ENCODE measurements around the gene CENATAC. TPM values are rescaled to one million over a fixed set of nuclear protein-coding genes. Genes with fewer than 3 reads are reported as not detected.

The CENATAC gene
- total RNA-seq, 4 donors from 2014 or later: 77.3 to 158 (median 88.0) TPM

DNA sequence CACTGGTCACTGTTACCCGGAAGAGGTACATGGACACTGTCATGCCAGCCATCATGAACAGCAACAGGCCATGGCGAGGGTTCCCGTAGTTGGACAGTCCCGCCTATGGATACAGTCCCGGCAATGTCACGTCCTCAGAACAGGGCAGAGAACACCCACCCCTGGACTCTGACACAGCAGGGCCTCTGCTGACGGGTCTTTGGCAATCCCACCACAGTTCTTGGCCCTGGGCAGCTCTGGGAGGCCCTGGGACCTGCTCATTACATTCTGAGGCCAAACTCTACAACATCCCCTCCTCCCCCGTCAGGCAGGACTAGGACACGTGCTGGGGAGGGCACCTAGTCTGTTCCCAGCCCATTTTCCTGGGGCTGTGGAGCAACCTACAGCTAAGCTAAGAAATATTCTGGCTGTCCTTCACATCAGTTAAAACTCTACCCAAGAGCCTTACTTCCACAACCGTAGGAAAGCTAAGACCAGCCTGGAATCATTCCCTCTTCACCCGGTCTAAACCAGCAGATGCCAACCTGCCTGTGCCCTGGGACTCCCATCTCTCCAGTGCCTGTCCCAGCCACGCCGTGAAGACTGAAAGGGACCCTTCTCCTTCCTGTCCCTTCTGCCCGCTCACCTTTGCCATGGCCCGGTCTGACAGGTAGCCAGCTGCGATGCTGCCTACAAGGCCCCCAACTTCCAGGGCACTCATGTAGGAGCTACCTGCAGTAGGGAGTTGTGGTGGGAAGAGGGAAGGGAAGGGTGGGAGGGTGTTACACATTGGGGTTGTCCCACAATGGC is 28.2 kb downstream of the CENATAC start:
- DNase-seq (ENCODE audit: low spot score in 2 of 2): no peak
- TF ChIP-seq POLR2A (IDR thresholded peaks at IDR 0.05) (no peak), CTCF (IDR thresholded peaks at IDR 0.05) (no peak), EP300 (IDR thresholded peaks at IDR 0.05) (no peak)
- peaks cover 0 to 58% (median 22%) of the 10 kb centered on the region in 4 donors for H3K4me1 ChIP-seq
- peak overlapping the region in 3 of 4 donors; percentile 7 to 38 (median 25) for H3K27ac ChIP-seq
- no peaks in the 10 kb centered on the region for H3K27me3 ChIP-seq
- WGBS, 2 donors: 86 to 90% methylated on average over 13 to 15 of the region's 16 CpGs
- H3K4me3 ChIP-seq: no peak overlapping the region
- H3K36me3 ChIP-seq: peaks cover 0 to 61% (median 8%) of the 10 kb centered on the region in 3 donors
- H3K9me3 ChIP-seq: no peaks in the 10 kb centered on the region

DNA sequence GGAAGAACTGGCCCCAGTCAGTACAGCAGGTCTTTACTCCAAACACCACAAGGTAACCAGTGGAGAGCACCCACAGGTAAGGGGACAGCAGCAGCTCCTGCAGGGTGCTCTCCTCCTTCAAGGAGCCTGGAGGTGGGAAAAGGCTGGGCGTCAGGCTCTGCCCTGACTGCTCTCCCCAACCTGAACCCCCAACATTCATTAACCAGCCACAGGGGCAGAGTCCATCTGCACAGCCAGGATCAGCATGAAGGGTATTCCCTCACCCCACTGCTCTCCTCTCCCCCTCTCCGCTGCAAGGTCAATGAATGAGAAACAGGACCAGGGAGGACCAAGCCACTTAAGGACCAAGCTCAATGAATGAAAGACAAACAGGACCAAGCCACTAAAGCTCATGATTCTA is 29.0 kb downstream of the CENATAC start:
- WGBS, 2 donors: 90 to 94% methylated on average over 2 of the region's 2 CpGs
- no peaks in the 10 kb centered on the region for H3K27me3 ChIP-seq
- no peaks in the 10 kb centered on the region for H3K9me3 ChIP-seq
- TF ChIP-seq POLR2A (IDR thresholded peaks at IDR 0.05) (no peak), CTCF (IDR thresholded peaks at IDR 0.05) (no peak), EP300 (IDR thresholded peaks at IDR 0.05) (no peak)
- H3K36me3 ChIP-seq: peaks cover 0 to 53% (median 6%) of the 10 kb centered on the region in 3 donors
- no peak for DNase-seq (ENCODE audit: low spot score in 2 of 2)
- peaks cover 0 to 57% (median 21%) of the 10 kb centered on the region in 4 donors for H3K4me1 ChIP-seq
- H3K27ac ChIP-seq: peak overlapping the region in 1 of 4 donors; percentile 94
- no peak overlapping the region for H3K4me3 ChIP-seq

DNA sequence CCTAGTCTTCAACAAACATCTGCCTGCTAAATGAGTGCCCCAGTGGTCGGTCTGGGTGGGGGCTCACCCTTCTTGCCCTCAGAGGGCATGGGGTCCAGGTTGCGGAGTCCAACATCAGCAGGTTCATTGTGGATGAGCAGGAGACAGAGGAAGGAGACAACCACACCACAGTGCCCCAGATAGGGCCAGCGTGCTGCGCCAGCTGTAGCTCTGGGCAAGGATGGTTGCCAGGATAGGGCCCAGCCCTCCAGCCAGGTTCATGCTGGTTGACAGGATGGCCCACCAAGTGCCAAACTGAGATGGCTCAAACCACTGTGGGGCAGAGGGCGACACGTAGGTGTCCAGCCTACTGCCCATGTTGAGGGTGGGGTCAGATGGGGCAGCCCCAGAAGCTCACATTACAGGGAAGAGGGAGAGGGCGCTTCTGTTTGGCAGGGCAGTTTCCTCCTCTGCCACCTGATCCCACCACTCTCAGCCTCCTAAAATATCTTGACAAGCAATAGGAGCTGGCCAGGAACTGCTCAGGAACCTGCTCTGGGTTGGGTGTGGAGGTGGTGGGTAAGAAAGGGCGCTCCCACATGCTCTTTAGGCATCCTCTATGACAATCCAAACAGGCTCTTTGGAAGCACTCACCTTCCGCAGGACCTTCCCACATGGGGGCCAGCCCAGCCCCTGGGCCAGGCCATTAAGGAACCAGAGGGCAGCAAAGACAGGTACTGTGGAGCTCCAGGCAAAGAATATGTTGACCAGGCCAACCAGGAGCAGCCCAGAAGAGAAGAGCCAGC is 29.8 kb downstream of the CENATAC start:
- peaks cover 0 to 57% (median 21%) of the 10 kb centered on the region in 4 donors for H3K4me1 ChIP-seq
- 90 to 93% methylated on average over 9 of the region's 9 CpGs for WGBS, 2 donors
- no peak for DNase-seq (ENCODE audit: low spot score in 2 of 2)
- H3K36me3 ChIP-seq: peaks cover 0 to 45% (median 0%) of the 10 kb centered on the region in 3 donors
- H3K9me3 ChIP-seq: no peaks in the 10 kb centered on the region
- H3K27me3 ChIP-seq: no peaks in the 10 kb centered on the region
- peak overlapping the region in 1 of 4 donors; percentile 1 for H3K4me3 ChIP-seq
- TF ChIP-seq POLR2A (IDR thresholded peaks at IDR 0.05) (no peak), CTCF (IDR thresholded peaks at IDR 0.05) (no peak), EP300 (IDR thresholded peaks at IDR 0.05) (no peak)
- peak overlapping the region in 3 of 4 donors; percentile 89 to 96 (median 94) for H3K27ac ChIP-seq

- H3K27ac ChIP-seq: peak overlapping the region in 3 of 4 donors; percentile 89 to 96 (median 94)
These were observed 30.6 kb downstream of the CENATAC start for GRCh38 chr11:119028346-119029068.

GRCh38 chr11:119029069-119029339 is 31.1 kb downstream of the CENATAC start:
- peaks cover 0 to 33% (median 0%) of the 10 kb centered on the region in 3 donors for H3K36me3 ChIP-seq
- H3K4me1 ChIP-seq: peaks cover 0 to 57% (median 17%) of the 10 kb centered on the region in 4 donors
- no peak for DNase-seq (ENCODE audit: low spot score in 2 of 2)
- H3K9me3 ChIP-seq: no peaks in the 10 kb centered on the region
- TF ChIP-seq CTCF (IDR thresholded peaks at IDR 0.05): no peak
- no peak for TF ChIP-seq POLR2A (IDR thresholded peaks at IDR 0.05)
- TF ChIP-seq EP300 (IDR thresholded peaks at IDR 0.05): no peak
- 94 to 100% methylated on average over 1 of the region's 1 CpG for WGBS, 2 donors
- H3K27me3 ChIP-seq: no peaks in the 10 kb centered on the region
- H3K4me3 ChIP-seq: peak overlapping the region in 2 of 4 donors; percentile 19 to 85
- H3K27ac ChIP-seq: peak overlapping the region in 3 of 4 donors; percentile 89 to 96 (median 94)

More at GRCh38 chr11:119028346-119029068, 30.6 kb downstream of the CENATAC start:
- Histone ChIP-seq H3K4me3 (peak overlapping the region in 2 of 4 donors; percentile 19 to 85), H3K4me1 (peaks cover 0 to 57% (median 19%) of the 10 kb centered on the region in 4 donors), H3K36me3 (peaks cover 0 to 37% (median 0%) of the 10 kb centered on the region in 3 donors), H3K9me3 (no peaks in the 10 kb centered on the region), H3K27me3 (no peaks in the 10 kb centered on the region)
- no peak for DNase-seq (ENCODE audit: low spot score in 2 of 2)
- no peak for TF ChIP-seq EP300 (IDR thresholded peaks at IDR 0.05)
- WGBS, 2 donors: 60 to 61% methylated on average over 8 to 9 of the region's 9 CpGs

Data from tibial nerve (tissue), 4 donors.